Fibroblast of the aortic adventitia (primary cell): ENCODE measurements around the gene EVX2. TPM values are rescaled to one million over a fixed set of nuclear protein-coding genes. Genes with fewer than 3 reads are reported as not detected.

Source experiments
- DNase-seq: peaks from one replicate; pipeline ENCODE4 v3.0.0-alpha.2; 2010; ENCODE audit warnings: low read depth
- H3K4me3 ChIP-seq: 2 replicates; pipeline ENCODE4 v1.5.1; 2011; ENCODE audit warnings: low read depth, mild to moderate bottlenecking, control low read depth, low read length, moderate library complexity
- CTCF ChIP-seq: IDR thresholded peaks from 2 replicates; pipeline ENCODE4 v1.5.1; 2011; ENCODE audit warnings: mild to moderate bottlenecking, low read length, control low read depth, inconsistent platforms; ENCODE audit not compliant: insufficient read depth
- total RNA-seq: library from RNA; depleted of rRNA; stranded (reverse); fragments of >200 nt; gene quantifications from 2 replicates; pipeline ENCODE4 v1.2.3, GENCODE V29; 2012; ENCODE audit warnings: low replicate concordance

EVX2 gene
- total RNA-seq, 1 donor: not detected

GRCh38 chr2:176027806-176028205, 56.0 kb downstream of the EVX2 start:
- no peak overlapping the region for H3K4me3 ChIP-seq
- TF ChIP-seq CTCF: no peak
- no peak for DNase-seq

Other genes starting within 250 kb of the EVX2 start
- 28.9 and 61.4 TPM in 2 replicates for gene LNPK, start 81.7 kb downstream of the EVX2 start, total RNA-seq
- not detected in 2 replicates for gene HOXD13, start 8.8 kb upstream of the EVX2 start, total RNA-seq
- not detected in 2 replicates for gene HOXD12, start 15.8 kb upstream of the EVX2 start, total RNA-seq
- not detected in 2 replicates for gene HOXD11, start 23.3 kb upstream of the EVX2 start, total RNA-seq
- gene HOXD10, start 32.8 kb upstream of the EVX2 start, total RNA-seq: not detected in 2 replicates
- not detected in 2 replicates for gene HOXD9, start 38.8 kb upstream of the EVX2 start, total RNA-seq
- gene HOXD8, start 45.7 kb upstream of the EVX2 start, total RNA-seq: 0.45 and 0.49 TPM in 2 replicates
- 1.1 TPM in 1 of 2 replicates, not detected in the other for gene HOXD4, start 67.6 kb upstream of the EVX2 start, total RNA-seq
- gene HOXD3, start 73.3 kb upstream of the EVX2 start, total RNA-seq: 0.09 TPM in 1 of 2 replicates, not detected in the other
- not detected in 2 replicates for gene HOXD1, start 104.7 kb upstream of the EVX2 start, total RNA-seq
- gene MTX2, start 185.5 kb upstream of the EVX2 start, total RNA-seq: 14.1 and 18.3 TPM in 2 replicates